Measurements from ENCODE around the gene CACNA1I.

DNA sequence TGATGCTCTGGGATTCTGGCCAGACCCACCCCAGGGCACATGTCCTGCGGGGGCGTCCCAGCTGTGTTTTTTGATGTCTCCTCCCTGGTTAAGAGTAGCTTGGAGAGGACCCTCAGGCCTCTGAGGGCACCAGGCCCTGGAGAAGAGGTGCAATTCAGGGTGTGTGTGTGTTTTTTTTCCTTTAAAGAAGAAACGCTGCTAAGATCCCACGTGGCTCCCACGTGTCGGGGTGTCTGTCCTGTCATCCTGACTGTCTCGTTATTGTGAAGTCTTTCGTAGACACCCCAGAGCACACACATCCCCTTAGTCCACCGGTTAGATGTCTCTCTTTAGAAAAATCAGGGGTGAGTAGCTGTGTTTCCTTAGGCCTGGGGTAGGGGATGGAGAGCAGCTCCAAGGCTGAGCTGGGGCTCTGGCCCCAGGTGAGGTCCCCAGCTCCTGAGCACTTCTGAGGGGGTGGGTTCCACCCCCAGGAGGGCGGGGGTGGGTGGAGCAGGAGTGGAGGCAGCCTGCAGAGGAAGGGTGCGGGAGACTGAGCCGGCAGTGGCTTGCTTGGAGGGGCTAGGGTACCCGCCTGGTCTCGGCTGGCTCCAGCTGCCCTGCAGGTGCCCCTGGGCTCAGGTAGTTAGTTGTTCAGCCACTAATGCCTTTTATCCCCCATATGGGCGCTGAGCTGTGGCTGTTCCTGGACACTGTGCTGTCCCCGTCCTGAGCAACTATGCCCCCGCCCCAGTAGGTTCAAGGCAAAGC, 116.4 kb downstream of the CACNA1I start:
- TF ChIP-seq RFX5 (IDR thresholded peaks at IDR 0.05; ENCODE audit: borderline replicate concordance, low read depth, low read length) (no peak), CEBPB (IDR thresholded peaks at IDR 0.05; ENCODE audit: low read depth, low read length) (no peak), POLR2A (IDR thresholded peaks at IDR 0.05; ENCODE audit: control extremely low read depth in 1 of 2, low read depth in 2 of 2, low read length in 2 of 2) (no peak), RBBP5 (IDR thresholded peaks at IDR 0.05; ENCODE audit: borderline replicate concordance, low read depth, low read length) (no peak), MAFK (IDR thresholded peaks at IDR 0.05; ENCODE audit: low read depth, low read length) (no peak), HDAC6 (IDR thresholded peaks at IDR 0.05; ENCODE audit: low read depth, low read length) (no peak), ZNF274 (IDR thresholded peaks at IDR 0.05; ENCODE audit: borderline replicate concordance, extremely low read depth, low read length) (no peak), SP4 (IDR thresholded peaks at IDR 0.05; ENCODE audit: low read length) (no peak), CTCF (IDR thresholded peaks at IDR 0.05; ENCODE audit: control extremely low read depth in 1 of 3, insufficient read depth in 1 of 3, low read depth in 1 of 3, low read length in 3 of 3) (no peak), SRF (IDR thresholded peaks at IDR 0.05; ENCODE audit: low read depth, low read length) (no peak), EZH2 (IDR thresholded peaks at IDR 0.05; ENCODE audit: low read depth, low read length, severe bottlenecking) (no peak)
